Activated naive CD8-positive, alpha-beta T cell treated with anti-CD3 and anti-CD28 coated beads, Interleukin-2, amount 10 ng/mL, durations not matched to agents 7 days and 5 days (primary cell): ENCODE measurements around the gene KIF12. TPM values are rescaled to one million over a fixed set of nuclear protein-coding genes. Genes with fewer than 3 reads are reported as not detected.
"Not testable (repeated sequence)": the region's sequence is repeated elsewhere in the genome, so short reads cannot be mapped to it uniquely, and the experiment has no call there.

Experiments
- ATAC-seq: fragments of 150-1000 bp; cut with Tn5 transposase; one replicate; pipeline ENCODE4 v1.10.0; 2021; ENCODE audit warnings: low read depth, moderate library complexity
- POLR2A ChIA-PET: fragments of 350-600 bp; sonication (Branson Sonifier 250); formaldehyde crosslinking; loops from one replicate; lab custom pipeline; 2021; ENCODE audit warnings: antibody characterized with exemption; lab: Charles Lee
- DNase-seq: peaks from one replicate; pipeline ENCODE4 v3.0.0; 2021
- H3K27ac Mint-ChIP-seq: one replicate; pipeline ENCODE4 v1.8.0; 2022; ENCODE audit warnings: mild to moderate bottlenecking, mixed read lengths
- H3K27me3 Mint-ChIP-seq: one replicate; pipeline ENCODE4 v1.8.0; 2022; ENCODE audit warnings: mild to moderate bottlenecking, moderate library complexity, mixed read lengths
- H3K36me3 Mint-ChIP-seq: one replicate; pipeline ENCODE4 v1.8.0; 2021; ENCODE audit warnings: mild to moderate bottlenecking, mixed read lengths
- H3K4me1 Mint-ChIP-seq: one replicate; pipeline ENCODE4 v1.8.0; 2021; ENCODE audit warnings: mixed read lengths
- H3K4me3 Mint-ChIP-seq: one replicate; pipeline ENCODE4 v1.8.0; 2022; ENCODE audit warnings: mild to moderate bottlenecking, moderate library complexity, mixed read lengths
- H3K9me3 Mint-ChIP-seq: one replicate; pipeline ENCODE4 v1.8.0; 2021; ENCODE audit warnings: mixed read lengths
- total RNA-seq, 2 experiments: library from RNA; stranded (reverse); gene quantifications; one replicate each; pipeline ENCODE4 v1.2.3, GENCODE V29; 2021

The KIF12 gene
- total RNA-seq, 2 experiments from 2014 or later, result not detected

- DNase-seq, result no peak
- no peak for ATAC-seq
- no peaks in the 10 kb centered on the region for H3K9me3 Mint-ChIP-seq
- H3K36me3 Mint-ChIP-seq, result no peaks in the 10 kb centered on the region
- H3K4me1 Mint-ChIP-seq, result no peaks in the 10 kb centered on the region
- no peak overlapping the region for H3K27ac Mint-ChIP-seq
- POLR2A ChIA-PET, result no interaction called here
- H3K27me3 Mint-ChIP-seq, result no peaks in the 10 kb centered on the region
- no peak overlapping the region for H3K4me3 Mint-ChIP-seq
These were observed 45.7 kb downstream of the KIF12 start for GRCh38 chr9:114053246-114054005.

- no peak overlapping the region for H3K27ac Mint-ChIP-seq
- ATAC-seq (no peak), DNase-seq (no peak)
- H3K27me3 Mint-ChIP-seq, result peaks cover 2% of the 10 kb centered on the region
- H3K4me1 Mint-ChIP-seq, result no peaks in the 10 kb centered on the region
- H3K36me3 Mint-ChIP-seq, result no peaks in the 10 kb centered on the region
- POLR2A ChIA-PET, result no interaction called here
- H3K9me3 Mint-ChIP-seq, result no peaks in the 10 kb centered on the region
- H3K4me3 Mint-ChIP-seq, result no peak overlapping the region
These were observed 47.4 kb downstream of the KIF12 start for GRCh38 chr9:114051706-114052105.

GRCh38 chr9:114051281-114051680 lies 47.8 kb downstream of the KIF12 start:
- POLR2A ChIA-PET, result no interaction called here
- peaks cover 4% of the 10 kb centered on the region for H3K27me3 Mint-ChIP-seq
- ATAC-seq (no peak), DNase-seq (no peak)
- no peak overlapping the region for H3K4me3 Mint-ChIP-seq
- no peaks in the 10 kb centered on the region for H3K9me3 Mint-ChIP-seq
- H3K36me3 Mint-ChIP-seq, result no peaks in the 10 kb centered on the region
- no peaks in the 10 kb centered on the region for H3K4me1 Mint-ChIP-seq
- H3K27ac Mint-ChIP-seq, result no peak overlapping the region

GRCh38 chr9:114050646-114051045 lies 48.4 kb downstream of the KIF12 start:
- ATAC-seq (no peak), DNase-seq (no peak)
- H3K27ac Mint-ChIP-seq, result no peak overlapping the region
- peaks cover 4% of the 10 kb centered on the region for H3K27me3 Mint-ChIP-seq
- POLR2A ChIA-PET, result no interaction called here
- H3K4me3 Mint-ChIP-seq, result no peak overlapping the region
- H3K36me3 Mint-ChIP-seq, result no peaks in the 10 kb centered on the region
- H3K9me3 Mint-ChIP-seq, result no peaks in the 10 kb centered on the region
- no peaks in the 10 kb centered on the region for H3K4me1 Mint-ChIP-seq

- Mint-ChIP-seq H3K4me3 (no peak overlapping the region), H3K36me3 (no peaks in the 10 kb centered on the region), H3K4me1 (no peaks in the 10 kb centered on the region), H3K27ac (no peak overlapping the region), H3K27me3 (peaks cover 4% of the 10 kb centered on the region), H3K9me3 (no peaks in the 10 kb centered on the region)
- ATAC-seq (no peak), DNase-seq (no peak)
- POLR2A ChIA-PET, result no interaction called here
These were observed 48.9 kb downstream of the KIF12 start for GRCh38 chr9:114050226-114050568.

- H3K27ac Mint-ChIP-seq, result no peak overlapping the region
- POLR2A ChIA-PET, result no interaction called here
- no peaks in the 10 kb centered on the region for H3K36me3 Mint-ChIP-seq
These were observed 49.5 kb downstream of the KIF12 start for GRCh38 chr9:114049441-114050225.

GRCh38 chr9:114048533-114049415 lies 50.3 kb downstream of the KIF12 start:
- Mint-ChIP-seq H3K4me3 (no peak overlapping the region), H3K27ac (no peak overlapping the region), H3K27me3 (peaks cover 11% of the 10 kb centered on the region), H3K9me3 (no peaks in the 10 kb centered on the region), H3K36me3 (no peaks in the 10 kb centered on the region), H3K4me1 (no peaks in the 10 kb centered on the region)
- DNase-seq (no peak), ATAC-seq (no peak)
- POLR2A ChIA-PET, result no interaction called here

More at GRCh38 chr9:114049441-114050225, 49.5 kb downstream of the KIF12 start:
- peaks cover 4% of the 10 kb centered on the region for H3K27me3 Mint-ChIP-seq
- H3K4me3 Mint-ChIP-seq, result no peak overlapping the region
- ATAC-seq (no peak), DNase-seq (no peak)
- H3K4me1 Mint-ChIP-seq, result no peaks in the 10 kb centered on the region
- H3K9me3 Mint-ChIP-seq, result no peaks in the 10 kb centered on the region

- POLR2A ChIA-PET, result no interaction called here
- Mint-ChIP-seq H3K4me3 (no peak overlapping the region), H3K4me1 (no peaks in the 10 kb centered on the region), H3K27me3 (peaks cover 11% of the 10 kb centered on the region), H3K9me3 (no peaks in the 10 kb centered on the region), H3K36me3 (no peaks in the 10 kb centered on the region), H3K27ac (no peak overlapping the region)
- ATAC-seq, result no peak
- no peak for DNase-seq
These were observed 51.4 kb downstream of the KIF12 start for GRCh38 chr9:114047717-114048116.

GRCh38 chr9:114046875-114047274 lies 52.2 kb downstream of the KIF12 start:
- Mint-ChIP-seq H3K36me3 (no peaks in the 10 kb centered on the region), H3K4me3 (no peak overlapping the region), H3K27me3 (peaks cover 13% of the 10 kb centered on the region), H3K9me3 (no peaks in the 10 kb centered on the region), H3K4me1 (no peaks in the 10 kb centered on the region), H3K27ac (no peak overlapping the region)
- no peak for DNase-seq
- POLR2A ChIA-PET, result no interaction called here
- ATAC-seq, result no peak

GRCh38 chr9:114046237-114046755 lies 52.8 kb downstream of the KIF12 start:
- no peak for ATAC-seq
- H3K4me1 Mint-ChIP-seq, result no peaks in the 10 kb centered on the region
- H3K9me3 Mint-ChIP-seq, result no peaks in the 10 kb centered on the region
- peaks cover 13% of the 10 kb centered on the region for H3K27me3 Mint-ChIP-seq
- H3K27ac Mint-ChIP-seq, result no peak overlapping the region
- DNase-seq, result no peak
- no peak overlapping the region for H3K4me3 Mint-ChIP-seq
- POLR2A ChIA-PET, result no interaction called here
- H3K36me3 Mint-ChIP-seq, result no peaks in the 10 kb centered on the region

GRCh38 chr9:114043660-114044059 lies 55.4 kb downstream of the KIF12 start:
- peaks cover 13% of the 10 kb centered on the region for H3K27me3 Mint-ChIP-seq
- H3K4me3 Mint-ChIP-seq, POLR2A ChIA-PET, H3K27ac Mint-ChIP-seq, H3K9me3 Mint-ChIP-seq, ATAC-seq, H3K4me1 Mint-ChIP-seq, H3K36me3 Mint-ChIP-seq, DNase-seq: not testable (repeated sequence)
